Activated naive CD4-positive, alpha-beta T cell (primary cell): ENCODE measurements around the gene CA11.
"Not testable (repeated sequence)": the region's sequence is repeated elsewhere in the genome, so short reads cannot be mapped to it uniquely, and the experiment has no call there.

Experiments
- DNase-seq, 4 experiments: peaks; one replicate each; lab custom pipeline; 2025; lab: John Stamatoyannopoulos, UW

The CA11 gene

GRCh38 chr19:48641850-48642249, 4.1 kb downstream of the CA11 start:
- DNase-seq = no peak

DNA sequence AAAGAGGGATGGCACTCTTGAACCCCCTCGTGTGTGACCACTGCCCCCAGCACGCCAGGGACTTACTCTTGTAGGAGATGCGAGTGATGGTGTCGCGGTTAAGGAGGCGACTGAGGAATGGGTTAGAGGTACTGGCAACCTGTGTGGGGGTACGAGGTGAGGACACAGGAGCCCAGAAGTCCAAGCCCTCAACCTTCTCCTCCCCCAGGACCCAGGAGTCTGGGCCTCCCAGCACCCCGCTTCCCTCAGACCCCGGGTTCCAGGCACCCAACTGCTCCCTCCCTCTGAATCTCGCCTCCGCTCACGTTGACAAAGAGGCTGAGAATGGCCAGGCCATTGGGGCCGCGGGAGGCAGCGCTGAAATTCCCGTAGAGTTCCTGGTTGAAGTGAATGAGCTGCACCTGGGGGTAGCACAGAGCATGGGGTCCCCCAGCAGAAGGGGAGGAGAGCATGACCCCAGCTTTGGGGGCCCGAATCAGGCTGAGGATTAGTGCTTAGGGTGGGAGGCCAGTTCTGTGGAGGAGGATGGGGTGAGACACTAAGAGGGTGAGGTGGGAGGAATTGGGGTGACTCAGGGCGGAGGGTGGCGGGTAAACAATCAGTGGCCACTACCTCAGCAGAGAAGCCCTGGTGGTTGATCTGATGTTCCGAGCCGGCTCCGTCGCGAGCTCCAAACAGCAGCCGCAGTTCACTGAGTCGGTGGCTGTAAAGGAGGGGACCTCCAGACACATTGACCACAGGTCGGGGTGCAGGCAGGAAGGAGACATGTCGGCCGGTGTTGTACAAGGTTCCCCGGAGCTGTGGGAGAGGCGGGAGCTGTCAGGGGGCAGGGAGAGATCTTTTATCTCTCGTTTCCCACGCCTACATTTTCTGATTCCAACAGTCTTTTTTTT, 6.3 kb downstream of the CA11 start:
- no peak for DNase-seq

- DNase-seq = no peak
Observed at GRCh38 chr19:48638831-48639381, 7.1 kb downstream of the CA11 start.

GRCh38 chr19:48637948-48638830, 7.8 kb downstream of the CA11 start:
- DNase-seq = peak; percentile 49 to 78 (median 68)

DNA sequence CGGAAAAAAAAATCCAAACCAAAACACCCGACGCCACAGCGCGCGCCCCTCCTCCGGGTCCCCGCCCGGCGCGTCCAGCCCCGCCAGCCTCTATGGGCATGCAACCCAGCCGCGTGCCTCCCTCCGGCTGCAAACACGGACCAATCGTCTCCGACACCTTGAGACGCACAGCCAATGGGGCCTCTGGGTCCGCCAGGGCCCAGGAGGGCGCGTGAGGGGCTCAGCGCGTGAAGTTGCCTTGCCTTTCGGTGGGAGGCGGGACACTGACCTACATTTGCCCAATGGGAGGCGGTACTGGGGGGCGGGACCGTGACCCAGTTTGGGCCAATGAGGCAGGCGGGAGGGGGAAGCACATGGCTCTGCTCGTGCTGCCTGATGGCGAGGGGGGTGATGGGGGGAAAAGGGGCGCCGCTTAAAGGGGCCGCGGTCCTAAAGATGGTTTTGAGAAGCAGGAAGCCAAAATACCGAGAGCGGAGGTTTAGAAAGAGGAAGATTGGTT, 8.5 kb downstream of the CA11 start:
- DNase-seq = peak; percentile 95 to 99 (median 97)

DNA sequence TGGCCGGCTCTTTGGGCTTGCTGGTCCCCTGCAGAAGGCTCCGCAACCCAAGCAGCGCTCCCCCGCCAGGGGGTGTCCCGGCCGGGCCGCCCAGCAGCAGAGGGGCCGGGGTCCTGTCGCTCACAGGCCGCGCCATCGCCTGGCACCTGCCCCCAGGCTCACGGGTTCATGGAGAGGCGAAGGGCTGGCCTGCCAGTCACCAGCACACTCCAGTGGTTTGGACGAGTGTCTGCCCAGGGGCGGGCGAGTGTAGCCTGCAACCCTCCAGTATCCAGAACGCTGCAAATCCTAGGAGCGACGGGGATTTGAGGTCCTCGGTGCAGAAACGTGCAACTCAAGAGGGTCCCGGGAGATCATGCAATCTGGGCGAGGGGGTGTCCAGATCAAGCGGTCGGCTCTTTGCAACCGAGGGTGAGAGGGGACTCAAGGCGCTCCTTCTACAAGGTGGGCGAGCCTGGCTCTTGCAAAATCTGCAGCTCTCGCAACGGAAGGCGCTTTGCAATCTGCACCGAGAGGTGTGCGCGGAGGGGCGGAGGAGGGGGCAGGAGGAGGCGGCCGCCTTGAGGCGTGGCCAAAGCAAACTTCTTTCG, 9.0 kb downstream of the CA11 start, which contains the start of gene DBP:
DBP (minus strand) TSS at position 521 of the 590 bp plus-strand sequence; CDS start at position 136, 385 bp downstream.
- peak in 1 of 4 experiments; percentile 55 for DNase-seq

DNA sequence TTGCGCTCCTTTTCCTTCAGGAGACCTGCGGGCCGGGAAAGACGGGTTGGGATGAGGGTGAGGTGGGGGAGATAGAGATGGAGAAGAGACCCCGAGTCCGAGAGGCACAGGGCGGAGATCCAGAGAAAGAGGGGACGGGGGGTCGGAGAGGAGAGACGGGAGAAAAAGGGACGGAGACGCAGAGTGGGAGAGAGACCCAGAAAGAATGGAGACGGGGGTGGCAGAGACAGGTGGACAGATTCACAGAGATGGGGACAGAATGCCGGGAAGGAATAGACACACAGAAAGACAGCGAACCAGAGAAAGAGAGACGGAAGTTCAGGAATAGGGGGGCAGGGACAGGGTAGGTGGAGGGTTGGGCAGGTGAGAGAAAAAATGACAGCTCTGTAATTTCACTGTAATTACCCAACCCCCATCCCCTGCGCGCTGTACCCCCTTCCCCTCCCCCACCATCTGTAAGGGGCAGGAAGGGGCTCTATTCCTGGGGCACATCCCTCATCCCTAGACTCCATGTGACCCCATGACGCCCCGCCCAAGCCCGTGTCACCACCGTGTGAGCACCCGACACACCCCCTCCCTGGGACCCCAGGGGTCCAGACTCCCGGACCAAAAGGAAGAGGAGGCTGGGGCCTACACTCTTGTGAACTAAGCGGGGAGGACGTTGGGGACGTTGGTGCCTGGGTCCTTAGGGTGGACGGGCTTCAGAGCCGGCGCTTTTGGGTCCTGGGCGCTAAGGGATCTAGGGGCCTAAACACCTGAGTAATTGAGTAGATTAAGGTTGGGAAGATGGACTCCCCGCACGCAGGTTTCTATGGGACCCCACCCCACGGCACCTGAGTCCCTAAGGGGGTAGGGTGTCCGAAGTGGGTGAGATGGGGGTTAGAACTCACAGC, 9.8 kb downstream of the CA11 start:
- peak in 1 of 4 experiments; percentile 24 for DNase-seq

DNA sequence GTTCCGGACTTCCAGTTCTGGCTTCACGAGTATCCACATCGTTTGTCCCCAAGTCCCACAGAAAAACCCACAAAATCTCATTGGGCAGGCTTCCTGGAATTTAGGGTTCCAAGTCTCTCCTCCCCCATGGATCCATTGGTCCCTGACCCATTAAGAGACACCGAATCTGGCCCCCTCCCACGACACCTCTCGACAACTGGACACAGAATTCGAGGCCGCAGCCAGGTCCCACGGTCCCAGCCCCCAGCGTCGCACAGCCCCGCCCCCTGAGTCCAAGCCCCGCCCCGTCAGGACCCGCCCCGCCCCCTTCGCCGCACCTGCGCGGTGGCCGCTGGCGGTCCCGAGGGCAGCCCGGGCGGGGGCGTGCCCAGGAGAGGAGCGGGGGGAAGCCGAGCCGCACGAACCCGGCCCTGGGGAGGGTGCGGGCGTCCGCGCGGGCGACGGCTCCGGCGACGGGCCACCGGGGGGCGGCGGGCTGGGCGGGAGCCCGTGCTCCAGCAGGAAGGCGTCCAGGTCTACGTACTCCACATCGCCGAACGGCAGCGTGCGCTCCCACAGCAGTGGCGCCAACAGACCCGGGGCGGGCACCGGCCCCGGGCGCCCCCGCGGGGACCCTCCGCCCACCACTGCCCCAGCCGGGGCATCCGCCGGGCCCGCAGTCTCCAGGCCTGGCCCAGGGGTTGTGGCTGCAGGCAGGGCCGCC, 10.6 kb downstream of the CA11 start:
- DNase-seq = peak; percentile 57 to 82 (median 72)

DNA sequence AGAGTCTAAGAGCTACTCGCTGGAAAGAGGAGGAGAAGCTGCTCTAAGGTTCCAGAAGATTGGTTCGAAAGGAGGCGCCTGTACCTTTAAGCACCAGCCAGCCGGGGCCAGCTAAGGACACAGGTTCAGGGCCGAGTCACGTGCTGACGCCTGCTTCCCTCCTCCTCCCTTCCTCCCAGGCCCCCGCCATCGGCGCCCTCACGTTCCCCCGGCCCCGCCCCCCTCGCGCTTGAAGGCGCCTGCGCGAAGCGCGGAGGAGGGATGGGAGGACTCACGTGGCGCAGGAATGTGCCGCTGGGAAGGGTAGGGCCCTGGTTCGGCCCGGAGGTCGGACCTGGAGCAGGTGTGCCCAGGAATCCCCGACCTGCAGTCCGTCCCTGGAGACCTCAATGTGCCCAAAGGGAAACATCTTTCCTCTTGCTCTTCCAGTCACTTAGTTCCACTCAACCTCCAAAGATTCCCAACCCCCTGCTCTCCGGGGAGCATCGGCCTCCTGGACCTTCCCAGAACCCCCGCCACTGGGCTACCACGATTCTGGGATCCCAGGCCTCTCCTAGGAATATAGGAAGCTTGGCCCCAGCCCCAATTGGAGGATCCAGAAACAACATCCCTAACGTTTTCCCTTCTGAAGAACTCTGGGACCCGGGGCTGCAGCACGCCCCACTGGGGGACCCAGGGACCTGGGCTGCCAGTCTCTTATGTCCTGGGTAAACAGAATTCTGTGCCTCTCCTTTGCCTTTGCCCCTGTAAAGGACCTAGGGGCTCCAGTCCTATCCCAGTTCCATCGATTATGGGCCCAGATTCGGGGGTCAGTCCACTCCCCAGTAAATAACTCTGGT, 11.3 kb downstream of the CA11 start:
- DNase-seq = peak; percentile 78 to 93 (median 90)

DNA sequence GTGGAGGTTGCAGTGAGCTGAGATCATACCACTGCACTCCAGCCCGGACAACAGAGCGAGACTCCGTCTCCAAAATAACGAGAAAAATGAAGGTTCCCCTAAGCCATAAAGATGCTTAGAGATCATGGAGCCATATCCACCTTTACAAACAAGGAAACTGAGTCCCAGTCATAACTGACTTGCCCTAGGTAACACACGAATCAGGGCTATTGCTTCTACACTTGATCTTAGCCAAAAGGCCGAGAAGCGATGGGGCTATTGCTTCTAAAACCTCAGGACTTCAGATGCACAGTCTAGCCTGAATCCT, 12.0 kb downstream of the CA11 start:
- no peak for DNase-seq

GRCh38 chr19:48633148-48634035, 12.6 kb downstream of the CA11 start:
- no peak for DNase-seq

DNA sequence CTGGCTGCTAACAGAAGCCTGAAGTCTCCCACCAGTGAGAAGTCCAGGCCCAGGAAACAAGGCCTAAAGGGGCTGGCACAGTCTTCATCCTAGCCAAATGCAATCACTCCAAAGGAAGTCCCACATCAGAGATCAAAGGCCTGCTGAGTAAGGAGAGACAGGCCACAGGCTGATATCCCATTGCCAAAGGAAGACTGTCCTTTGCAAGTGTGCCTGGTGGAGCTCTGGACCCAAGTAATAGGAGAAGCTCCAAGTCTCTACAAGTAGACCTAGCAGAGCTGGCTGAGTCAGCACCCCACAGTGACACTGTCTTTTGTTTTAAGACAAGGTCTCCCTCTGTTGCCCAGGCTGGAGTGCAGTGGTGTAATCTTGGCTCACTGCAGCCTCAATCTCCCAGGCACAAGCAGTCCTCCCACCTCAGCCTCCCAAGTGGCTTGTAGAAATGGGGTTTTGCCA, 13.3 kb downstream of the CA11 start:
- no peak for DNase-seq

DNA sequence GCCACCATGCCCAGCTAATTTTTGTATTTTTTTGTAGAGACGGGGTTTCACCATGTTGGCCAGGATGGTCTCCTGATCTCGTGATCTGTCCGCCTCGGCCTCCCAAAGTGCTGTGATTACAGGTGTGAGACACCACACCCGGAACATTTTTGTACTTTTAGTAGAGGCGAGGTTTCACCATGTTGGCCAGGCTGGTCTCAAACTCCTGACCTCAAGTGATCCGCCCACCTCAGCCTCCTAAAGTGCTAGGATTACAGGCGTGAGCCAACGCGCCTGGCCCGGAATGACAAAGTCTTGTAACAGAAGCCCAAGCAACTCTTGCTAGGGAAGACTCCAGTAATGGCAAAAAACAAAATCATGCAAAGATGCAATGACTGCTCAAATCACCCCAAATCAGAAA, 13.7 kb downstream of the CA11 start:
- DNase-seq = not testable (repeated sequence)

GRCh38 chr19:48631225-48631624, 14.8 kb downstream of the CA11 start:
- no peak for DNase-seq

GRCh38 chr19:48630296-48631063, 15.5 kb downstream of the CA11 start:
- DNase-seq = no peak

- peak in 1 of 4 experiments; percentile 27 for DNase-seq
Observed at GRCh38 chr19:48629599-48630295, 16.2 kb downstream of the CA11 start.

GRCh38 chr19:48629297-48629598, 16.7 kb downstream of the CA11 start:
- DNase-seq = no peak
